ENCODE data around the gene UPK2.

The UPK2 gene

GRCh38 chr11:118913411-118914125 lies 42.5 kb upstream of the UPK2 start:
- peak overlapping the region; percentile 71 for H3K4me3 ChIP-seq (ENCODE audit: low read length, poor library complexity, severe bottlenecking)
- peaks cover 72% of the 10 kb centered on the region for H3K4me1 ChIP-seq (ENCODE audit: insufficient read depth, low read length, poor library complexity, severe bottlenecking)
- H3K9me3 ChIP-seq (ENCODE audit: insufficient read depth, low read depth, low read length): no peaks in the 10 kb centered on the region
- H3K79me2 ChIP-seq (ENCODE audit: insufficient read depth, low read length): peaks cover 62% of the 10 kb centered on the region
- no peak overlapping the region for H2AFZ ChIP-seq (ENCODE audit: low read length)
- TF ChIP-seq EZH2phosphoT487 (IDR thresholded peaks at IDR 0.05; ENCODE audit: borderline replicate concordance) (no peak), CTCF (conservative IDR thresholded peaks at IDR 0.05; ENCODE audit: low read length) (no peak)
- peak overlapping the region; percentile 98 for H3K4me2 ChIP-seq (ENCODE audit: low read depth, low read length, poor library complexity, severe bottlenecking)
- no peaks in the 10 kb centered on the region for H3K36me3 ChIP-seq (ENCODE audit: insufficient read depth, low read length)
- H3K9ac ChIP-seq (ENCODE audit: low read depth, low read length, poor library complexity, severe bottlenecking): peak overlapping the region; percentile 84
- no peaks in the 10 kb centered on the region for H4K20me1 ChIP-seq (ENCODE audit: insufficient read depth, low read length, poor library complexity, severe bottlenecking)
- H3F3A ChIP-seq (ENCODE audit: low read depth): 0 out of 2 replicates have a peak, but pooled peaks cover 4% of the 10 kb centered on the region
- no peaks in the 10 kb centered on the region for H3K27me3 ChIP-seq (ENCODE audit: insufficient read depth, low read length, poor library complexity, severe bottlenecking)
- H3K9me2 ChIP-seq (replicated peaks; ENCODE audit: low read depth, low read length): no peaks in the 10 kb centered on the region

GRCh38 chr11:118914178-118914918 lies 41.8 kb upstream of the UPK2 start:
- Histone ChIP-seq H4K20me1 (ENCODE audit: insufficient read depth, low read length, poor library complexity, severe bottlenecking) (no peaks in the 10 kb centered on the region), H2AFZ (ENCODE audit: low read length) (no peak overlapping the region), H3K79me2 (ENCODE audit: insufficient read depth, low read length) (peaks cover 68% of the 10 kb centered on the region), H3F3A (ENCODE audit: low read depth) (0 out of 2 replicates have a peak, but pooled peaks cover 4% of the 10 kb centered on the region), H3K9me2 (replicated peaks; ENCODE audit: low read depth, low read length) (no peaks in the 10 kb centered on the region), H3K9ac (ENCODE audit: low read depth, low read length, poor library complexity, severe bottlenecking) (peak overlapping the region; percentile 84), H3K4me3 (ENCODE audit: low read length, poor library complexity, severe bottlenecking) (peak overlapping the region; percentile 71), H3K9me3 (ENCODE audit: insufficient read depth, low read depth, low read length) (no peaks in the 10 kb centered on the region), H3K4me2 (ENCODE audit: low read depth, low read length, poor library complexity, severe bottlenecking) (peak overlapping the region; percentile 98), H3K27me3 (ENCODE audit: insufficient read depth, low read length, poor library complexity, severe bottlenecking) (no peaks in the 10 kb centered on the region), H3K4me1 (ENCODE audit: insufficient read depth, low read length, poor library complexity, severe bottlenecking) (peaks cover 77% of the 10 kb centered on the region), H3K36me3 (ENCODE audit: insufficient read depth, low read length) (no peaks in the 10 kb centered on the region)
- no peak for TF ChIP-seq CTCF (conservative IDR thresholded peaks at IDR 0.05; ENCODE audit: low read length)
- no peak for TF ChIP-seq EZH2phosphoT487 (IDR thresholded peaks at IDR 0.05; ENCODE audit: borderline replicate concordance)

- Histone ChIP-seq H3K9ac (ENCODE audit: low read depth, low read length, poor library complexity, severe bottlenecking) (peak overlapping the region; percentile 84), H3K36me3 (ENCODE audit: insufficient read depth, low read length) (no peaks in the 10 kb centered on the region), H3K4me2 (ENCODE audit: low read depth, low read length, poor library complexity, severe bottlenecking) (peak overlapping the region; percentile 98), H3K4me1 (ENCODE audit: insufficient read depth, low read length, poor library complexity, severe bottlenecking) (peaks cover 84% of the 10 kb centered on the region), H3K9me2 (replicated peaks; ENCODE audit: low read depth, low read length) (no peaks in the 10 kb centered on the region), H4K20me1 (ENCODE audit: insufficient read depth, low read length, poor library complexity, severe bottlenecking) (no peaks in the 10 kb centered on the region), H3K79me2 (ENCODE audit: insufficient read depth, low read length) (peaks cover 68% of the 10 kb centered on the region), H3K27me3 (ENCODE audit: insufficient read depth, low read length, poor library complexity, severe bottlenecking) (no peaks in the 10 kb centered on the region), H3K9me3 (ENCODE audit: insufficient read depth, low read depth, low read length) (no peaks in the 10 kb centered on the region), H2AFZ (ENCODE audit: low read length) (no peak overlapping the region), H3K4me3 (ENCODE audit: low read length, poor library complexity, severe bottlenecking) (peak overlapping the region; percentile 71), H3F3A (ENCODE audit: low read depth) (0 out of 2 replicates have a peak, but pooled peaks cover 4% of the 10 kb centered on the region)
- no peak for TF ChIP-seq EZH2phosphoT487 (IDR thresholded peaks at IDR 0.05; ENCODE audit: borderline replicate concordance)
- TF ChIP-seq CTCF (conservative IDR thresholded peaks at IDR 0.05; ENCODE audit: low read length): no peak
Measured at GRCh38 chr11:118914987-118915386, 41.1 kb upstream of the UPK2 start.

Data from Loucy (cell line).